Mesendoderm (in vitro differentiated cells): Measurements from ENCODE around the gene DUSP18.
"Not testable (repeated sequence)": the region's sequence is repeated elsewhere in the genome, so short reads cannot be mapped to it uniquely, and the experiment has no call there.

Experiments used
- DNase-seq: peaks from one replicate; pipeline ENCODE4 v3.0.0; 2013
- H2AK5ac ChIP-seq: 2 replicates; pipeline ENCODE4 v1.6.1; 2013; ENCODE audit warnings: low read length, inconsistent platforms
- H2BK120ac ChIP-seq: 2 replicates; pipeline ENCODE4 v1.6.1; 2013; ENCODE audit warnings: low read depth, mild to moderate bottlenecking, low read length, moderate library complexity, mixed read lengths
- H2BK15ac ChIP-seq: replicated peaks from 2 replicates; pipeline ENCODE4 v1.6.1; 2013; ENCODE audit warnings: low read depth, mild to moderate bottlenecking, moderate library complexity
- H2BK5ac ChIP-seq: 2 replicates; pipeline ENCODE4 v1.6.1; 2013; ENCODE audit warnings: low read length, inconsistent platforms
- H3K18ac ChIP-seq: 2 replicates; pipeline ENCODE4 v1.6.1; 2013; ENCODE audit warnings: mild to moderate bottlenecking, low read length, mixed read lengths
- H3K23ac ChIP-seq: one replicate; pipeline ENCODE4 v1.6.1; 2013; ENCODE audit warnings: low read length
- H3K27ac ChIP-seq: 2 replicates; pipeline ENCODE4 v1.5.1; 2013; ENCODE audit warnings: low read depth, mild to moderate bottlenecking, inconsistent platforms, low read length, moderate library complexity
- H3K27me3 ChIP-seq: 2 replicates; pipeline ENCODE4 v1.6.1; 2013; ENCODE audit warnings: low read length, control low read depth, mild to moderate bottlenecking, inconsistent platforms; ENCODE audit not compliant: insufficient read depth, poor library complexity
- H3K36me3 ChIP-seq: 2 replicates; pipeline ENCODE4 v1.6.1; 2013; ENCODE audit warnings: low read length, inconsistent platforms; ENCODE audit not compliant: control insufficient read depth, insufficient read depth
- H3K4ac ChIP-seq: one replicate; pipeline ENCODE4 v1.6.1; 2013; ENCODE audit warnings: low read depth, mild to moderate bottlenecking, low read length, moderate library complexity
- H3K4me1 ChIP-seq: 2 replicates; pipeline ENCODE4 v1.6.1; 2013; ENCODE audit warnings: low read depth, low read length, inconsistent platforms; ENCODE audit not compliant: control insufficient read depth
- H3K4me2 ChIP-seq: 2 replicates; pipeline ENCODE4 v1.6.1; 2013; ENCODE audit warnings: low read length
- H3K4me3 ChIP-seq: 2 replicates; pipeline ENCODE4 v1.5.1; 2013; ENCODE audit warnings: mild to moderate bottlenecking, low read length
- H3K56ac ChIP-seq: one replicate; pipeline ENCODE4 v1.6.1; 2013; ENCODE audit warnings: low read length
- H3K79me1 ChIP-seq: 2 replicates; pipeline ENCODE4 v1.6.1; 2013; ENCODE audit warnings: low read length, inconsistent platforms
- H3K79me2 ChIP-seq: 2 replicates; pipeline ENCODE4 v1.6.1; 2013; ENCODE audit warnings: mild to moderate bottlenecking, low read length; ENCODE audit not compliant: control insufficient read depth, insufficient read depth
- H3K9ac ChIP-seq: 2 replicates; pipeline ENCODE4 v1.6.1; 2013; ENCODE audit warnings: low read length, inconsistent platforms
- H4K5ac ChIP-seq: one replicate; pipeline ENCODE4 v1.6.1; 2013; ENCODE audit warnings: low read length
- H4K8ac ChIP-seq: one replicate; pipeline ENCODE4 v1.6.1; 2013; ENCODE audit warnings: low read depth, mild to moderate bottlenecking, control low read depth, low read length, moderate library complexity
- WGBS: extraction: QIAGEN DNeasy Blood & Tissue Kit; methylation state at CpG from one replicate; pipeline ENCODE4 v1.1.7; 2013; ENCODE audit warnings: low lambda C conversion rate, missing lambda C conversion rate; ENCODE audit not compliant: insufficient coverage; ENCODE audit errors: extremely low coverage; 5-methylcytosine and 5-hydroxymethylcytosine counted together

Gene DUSP18

GRCh38 chr22:30635273-30636225 is 32.1 kb downstream of the DUSP18 start, which contains the start of gene SLC35E4:
SLC35E4 (plus strand) TSS chr22:30635781; CDS start chr22:30636451, 670 bp downstream.
- peak within 1 kb of the TSS; percentile 66 for H3K4me2 ChIP-seq
- H2BK120ac ChIP-seq: no peak within 1 kb of the TSS
- H3K36me3 ChIP-seq: no peaks in the 10 kb centered on the region
- no peak within 1 kb of the TSS for H2AK5ac ChIP-seq
- no peak within 1 kb of the TSS for H3K27ac ChIP-seq
- no peak within 1 kb of the TSS for H3K23ac ChIP-seq
- H3K79me2 ChIP-seq: no peaks in the 10 kb centered on the region
- no peak within 1 kb of the TSS for H3K4ac ChIP-seq
- no peak within 1 kb of the TSS for H4K5ac ChIP-seq
- no peaks in the 10 kb centered on the region for H3K27me3 ChIP-seq
- peak within 1 kb of the TSS; percentile 24 for H3K4me3 ChIP-seq
- peak within 1 kb of the TSS; percentile 89 for H3K56ac ChIP-seq
- H4K8ac ChIP-seq: no peak within 1 kb of the TSS
- H3K18ac ChIP-seq: peak within 1 kb of the TSS; percentile 30
- peak within 1 kb of the TSS; percentile 81 for H3K9ac ChIP-seq
- DNase-seq: peak; percentile 90
- no peaks in the 10 kb centered on the region for H3K4me1 ChIP-seq
- no CpG with 5 or more reads among the region's 75 CpGs for WGBS
- no peak within 1 kb of the TSS for H2BK5ac ChIP-seq
- H2BK15ac ChIP-seq: no peak within 1 kb of the TSS
- no peaks in the 10 kb centered on the region for H3K79me1 ChIP-seq

DNA sequence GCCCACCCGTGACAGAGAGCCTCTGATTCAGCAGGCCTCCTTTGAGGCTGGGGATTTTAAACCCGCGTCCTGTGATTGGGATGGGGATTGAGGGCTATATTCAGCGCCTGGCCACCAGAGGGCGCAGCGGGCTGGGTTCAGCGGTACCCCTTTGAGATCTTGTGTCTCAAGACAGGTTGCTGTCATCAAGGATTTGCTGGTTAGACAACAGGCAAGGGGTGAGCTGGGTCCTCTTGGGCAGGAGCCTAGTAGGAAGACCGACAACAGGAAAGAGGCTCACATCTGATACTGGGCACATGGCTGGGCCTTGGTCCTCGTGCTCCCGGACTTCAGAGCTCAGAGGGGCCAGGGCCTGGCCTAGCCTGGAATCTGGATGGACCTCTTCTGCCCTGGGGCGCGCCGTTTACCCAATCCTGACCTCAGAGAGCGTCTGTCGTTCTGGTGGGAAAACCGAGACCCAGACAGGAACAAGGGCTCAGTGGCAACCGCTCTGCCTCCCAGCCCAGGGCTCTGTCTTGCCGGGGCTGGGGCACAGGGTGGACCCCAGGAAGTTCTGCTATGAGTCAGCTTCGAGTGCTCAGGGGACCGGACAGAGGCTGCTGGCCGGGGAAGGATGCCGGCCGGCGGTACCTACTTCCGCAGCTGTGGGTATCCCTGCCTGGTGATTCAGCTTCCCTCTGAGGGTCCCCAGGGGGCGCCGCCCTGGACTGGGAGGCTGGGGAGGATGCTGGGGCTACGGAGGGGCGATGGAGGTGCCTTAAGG is 33.0 kb downstream of the DUSP18 start:
- Histone ChIP-seq H3K4ac (no peak overlapping the region), H4K8ac (no peak overlapping the region), H3K9ac (peak overlapping the region; percentile 21), H3K4me1 (no peaks in the 10 kb centered on the region), H3K56ac (peak overlapping the region; percentile 71), H3K4me2 (peak overlapping the region; percentile 66), H3K4me3 (no peak overlapping the region), H3K18ac (no peak overlapping the region), H3K27me3 (no peaks in the 10 kb centered on the region), H3K27ac (no peak overlapping the region), H4K5ac (no peak overlapping the region), H3K23ac (no peak overlapping the region), H3K36me3 (no peaks in the 10 kb centered on the region), H3K79me2 (no peaks in the 10 kb centered on the region), H2BK15ac (no peak overlapping the region), H2BK120ac (no peak overlapping the region), H3K79me1 (no peaks in the 10 kb centered on the region), H2AK5ac (no peak overlapping the region), H2BK5ac (no peak overlapping the region)
- WGBS: no CpG with 5 or more reads among the region's 29 CpGs
- peak; percentile 94 for DNase-seq

- not testable (repeated sequence) for H3K56ac ChIP-seq, H3K18ac ChIP-seq, H3K27me3 ChIP-seq, H3K4me2 ChIP-seq, H3K4ac ChIP-seq, H2BK15ac ChIP-seq, H4K5ac ChIP-seq, H3K27ac ChIP-seq, H3K9ac ChIP-seq, H2BK120ac ChIP-seq, H3K23ac ChIP-seq, DNase-seq, H3K79me2 ChIP-seq, H3K4me3 ChIP-seq, H3K4me1 ChIP-seq, H2AK5ac ChIP-seq, H4K8ac ChIP-seq, H2BK5ac ChIP-seq, H3K36me3 ChIP-seq, H3K79me1 ChIP-seq
- no CpG with 5 or more reads among the region's 31 CpGs for WGBS
Measured at GRCh38 chr22:30631469-30631868, 36.2 kb downstream of the DUSP18 start.

DNA sequence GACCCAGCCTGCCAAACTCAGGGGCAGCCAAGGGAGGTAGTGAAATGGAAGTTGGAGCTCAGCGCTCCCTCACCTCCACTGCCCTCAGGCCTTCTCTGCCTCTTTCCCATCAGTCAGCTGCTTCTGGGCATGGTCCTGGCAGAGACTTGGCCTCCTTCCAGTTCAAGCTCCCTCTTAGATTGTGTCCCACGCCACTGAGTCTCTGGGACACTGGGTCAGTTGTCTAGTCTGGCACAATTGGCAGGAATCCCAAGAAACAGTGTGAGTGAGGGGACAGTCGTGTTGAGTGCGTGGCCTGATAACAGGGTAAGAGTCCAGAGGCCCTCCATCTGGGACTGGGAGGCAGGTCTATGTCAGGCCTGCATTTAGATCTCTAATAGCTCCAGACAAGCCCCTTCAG is 39.2 kb downstream of the DUSP18 start:
- Histone ChIP-seq H4K8ac (no peak overlapping the region), H2BK15ac (no peak overlapping the region), H4K5ac (no peak overlapping the region), H3K79me2 (no peaks in the 10 kb centered on the region), H3K56ac (no peak overlapping the region), H3K4me2 (no peak overlapping the region), H3K27me3 (no peaks in the 10 kb centered on the region), H3K4ac (no peak overlapping the region), H2BK5ac (no peak overlapping the region), H3K79me1 (no peaks in the 10 kb centered on the region), H3K4me1 (no peaks in the 10 kb centered on the region), H2BK120ac (no peak overlapping the region), H3K36me3 (no peaks in the 10 kb centered on the region), H3K4me3 (no peak overlapping the region), H3K23ac (no peak overlapping the region), H3K9ac (no peak overlapping the region), H2AK5ac (no peak overlapping the region), H3K18ac (no peak overlapping the region), H3K27ac (no peak overlapping the region)
- DNase-seq: no peak
- no CpG with 5 or more reads among the region's 4 CpGs for WGBS

GRCh38 chr22:30627471-30627870 is 40.2 kb downstream of the DUSP18 start:
- Histone ChIP-seq H3K79me2 (no peaks in the 10 kb centered on the region), H4K8ac (no peak overlapping the region), H2BK15ac (no peak overlapping the region), H3K56ac (no peak overlapping the region), H3K23ac (no peak overlapping the region), H2BK120ac (no peak overlapping the region), H3K4ac (no peak overlapping the region), H3K4me3 (no peak overlapping the region), H3K27ac (no peak overlapping the region), H3K9ac (no peak overlapping the region), H3K4me2 (no peak overlapping the region), H3K27me3 (no peaks in the 10 kb centered on the region), H3K79me1 (no peaks in the 10 kb centered on the region), H4K5ac (no peak overlapping the region), H2BK5ac (no peak overlapping the region), H3K36me3 (no peaks in the 10 kb centered on the region), H3K18ac (no peak overlapping the region), H2AK5ac (no peak overlapping the region), H3K4me1 (no peaks in the 10 kb centered on the region)
- DNase-seq: no peak
- WGBS: no CpG with 5 or more reads among the region's 5 CpGs
